Subcutaneous abdominal adipose tissue (tissue), 5 donors: ENCODE data around the gene NGF.

Experiments used
- H3K27ac ChIP-seq: one replicate; pipeline ENCODE4 v1.7.0; 2013; ENCODE audit warnings: low read depth, mild to moderate bottlenecking, inconsistent platforms, low read length, moderate library complexity
- H3K27me3 ChIP-seq, 5 donors: one replicate each; pipeline ENCODE4 v1.7.0; 2013; ENCODE audit warnings: low read length in 5 of 5, inconsistent platforms in 1 of 5; ENCODE audit not compliant: control insufficient read depth in 5 of 5, insufficient read depth in 4 of 5
- H3K36me3 ChIP-seq, 5 donors: one replicate each; pipeline ENCODE4 v1.7.0; 2013; ENCODE audit warnings: low read length in 5 of 5; ENCODE audit not compliant: control insufficient read depth in 5 of 5, insufficient read depth in 5 of 5
- H3K4me1 ChIP-seq, 5 donors: one replicate each; pipeline ENCODE4 v1.7.0; 2013; ENCODE audit warnings: low read length in 5 of 5, mild to moderate bottlenecking in 3 of 5, moderate library complexity in 1 of 5; ENCODE audit not compliant: control insufficient read depth in 5 of 5, insufficient read depth in 5 of 5
- H3K4me3 ChIP-seq, 5 donors: one replicate each; pipeline ENCODE4 v1.7.0; 2013; ENCODE audit warnings: low read length in 5 of 5, low read depth in 1 of 5
- H3K9ac ChIP-seq, 5 donors: one replicate each; pipeline ENCODE4 v1.7.0; 2013; ENCODE audit warnings: low read length in 5 of 5, mild to moderate bottlenecking in 4 of 5, moderate library complexity in 3 of 5
- H3K9me3 ChIP-seq, 5 donors: one replicate each; pipeline ENCODE4 v1.7.0; 2013; ENCODE audit warnings: low read length in 5 of 5; ENCODE audit not compliant: control insufficient read depth in 5 of 5
- donor health status: healthy.
- donor health status: healthy.
- donor health status: healthy.
- donor health status: healthy.
- donor health status: healthy.

The NGF gene

GRCh38 chr1:115251340-115251748, 86.7 kb downstream of the NGF start:
- no peaks in the 10 kb centered on the region for H3K36me3 ChIP-seq
- H3K4me1 ChIP-seq, result no peaks in the 10 kb centered on the region
- H3K4me3 ChIP-seq, result no peak overlapping the region
- H3K27ac ChIP-seq, result no peak overlapping the region
- H3K9me3 ChIP-seq, result peaks cover 0 to 9% (median 1%) of the 10 kb centered on the region in 5 donors
- H3K27me3 ChIP-seq, result no peaks in the 10 kb centered on the region
- H3K9ac ChIP-seq, result no peak overlapping the region

GRCh38 chr1:115246526-115246925, 91.5 kb downstream of the NGF start:
- Histone ChIP-seq H3K4me1 (no peaks in the 10 kb centered on the region), H3K36me3 (no peaks in the 10 kb centered on the region), H3K9me3 (peaks cover 0 to 13% (median 6%) of the 10 kb centered on the region in 5 donors), H3K27me3 (no peaks in the 10 kb centered on the region), H3K9ac (no peak overlapping the region), H3K27ac (no peak overlapping the region), H3K4me3 (no peak overlapping the region)

GRCh38 chr1:115245227-115245626, 92.8 kb downstream of the NGF start:
- H3K27me3 ChIP-seq, result no peaks in the 10 kb centered on the region
- H3K9ac ChIP-seq, result no peak overlapping the region
- no peaks in the 10 kb centered on the region for H3K36me3 ChIP-seq
- no peaks in the 10 kb centered on the region for H3K4me1 ChIP-seq
- no peak overlapping the region for H3K4me3 ChIP-seq
- H3K27ac ChIP-seq, result no peak overlapping the region
- peaks cover 0 to 13% (median 6%) of the 10 kb centered on the region in 5 donors for H3K9me3 ChIP-seq

- Histone ChIP-seq H3K27ac (no peak overlapping the region), H3K36me3 (no peaks in the 10 kb centered on the region), H3K9me3 (peaks cover 0 to 13% (median 6%) of the 10 kb centered on the region in 5 donors), H3K4me3 (no peak overlapping the region), H3K9ac (no peak overlapping the region), H3K4me1 (no peaks in the 10 kb centered on the region), H3K27me3 (no peaks in the 10 kb centered on the region)
These were observed 95.5 kb downstream of the NGF start for GRCh38 chr1:115242543-115242942.

- Histone ChIP-seq H3K27ac (no peak overlapping the region), H3K9me3 (peaks cover 0 to 12% (median 4%) of the 10 kb centered on the region in 5 donors), H3K36me3 (no peaks in the 10 kb centered on the region), H3K9ac (no peak overlapping the region), H3K4me1 (no peaks in the 10 kb centered on the region), H3K4me3 (no peak overlapping the region), H3K27me3 (no peaks in the 10 kb centered on the region)
These were observed 96.7 kb downstream of the NGF start for GRCh38 chr1:115241309-115241708.

- H3K27me3 ChIP-seq, result no peaks in the 10 kb centered on the region
- no peaks in the 10 kb centered on the region for H3K4me1 ChIP-seq
- H3K36me3 ChIP-seq, result no peaks in the 10 kb centered on the region
- H3K9ac ChIP-seq, result no peak overlapping the region
- H3K9me3 ChIP-seq, result peaks cover 0 to 6% (median 2%) of the 10 kb centered on the region in 5 donors
- no peak overlapping the region for H3K4me3 ChIP-seq
- no peak overlapping the region for H3K27ac ChIP-seq
These were observed 97.8 kb downstream of the NGF start for GRCh38 chr1:115240297-115240696.

GRCh38 chr1:115239426-115239825, 98.6 kb downstream of the NGF start:
- H3K4me1 ChIP-seq, result no peaks in the 10 kb centered on the region

GRCh38 chr1:115239148-115239422, 99.0 kb downstream of the NGF start:
- H3K4me1 ChIP-seq, result no peaks in the 10 kb centered on the region
- no peaks in the 10 kb centered on the region for H3K27me3 ChIP-seq
- no peak overlapping the region for H3K27ac ChIP-seq
- H3K4me3 ChIP-seq, result no peak overlapping the region
- peaks cover 0 to 2% (median 0%) of the 10 kb centered on the region in 5 donors for H3K9me3 ChIP-seq
- H3K9ac ChIP-seq, result no peak overlapping the region
- H3K36me3 ChIP-seq, result no peaks in the 10 kb centered on the region

More at GRCh38 chr1:115239426-115239825, 98.6 kb downstream of the NGF start:
- H3K9ac ChIP-seq, result no peak overlapping the region
- no peaks in the 10 kb centered on the region for H3K27me3 ChIP-seq
- H3K27ac ChIP-seq, result no peak overlapping the region
- H3K36me3 ChIP-seq, result no peaks in the 10 kb centered on the region
- no peak overlapping the region for H3K4me3 ChIP-seq
- H3K9me3 ChIP-seq, result peaks cover 0 to 2% (median 0%) of the 10 kb centered on the region in 5 donors

- H3K27me3 ChIP-seq, result no peaks in the 10 kb centered on the region
- H3K9ac ChIP-seq, result no peak overlapping the region
- H3K4me1 ChIP-seq, result no peaks in the 10 kb centered on the region
- H3K36me3 ChIP-seq, result no peaks in the 10 kb centered on the region
- peaks cover 0 to 2% (median 0%) of the 10 kb centered on the region in 5 donors for H3K9me3 ChIP-seq
- H3K27ac ChIP-seq, result no peak overlapping the region
- H3K4me3 ChIP-seq, result no peak overlapping the region
These were observed 99.5 kb downstream of the NGF start for GRCh38 chr1:115238336-115239147.

- H3K36me3 ChIP-seq, result no peaks in the 10 kb centered on the region
- no peak overlapping the region for H3K4me3 ChIP-seq
- H3K4me1 ChIP-seq, result no peaks in the 10 kb centered on the region
These were observed 100.5 kb downstream of the NGF start for GRCh38 chr1:115237507-115237906.

More at GRCh38 chr1:115237507-115237906, 100.5 kb downstream of the NGF start:
- no peak overlapping the region for H3K9ac ChIP-seq
- H3K27me3 ChIP-seq, result no peaks in the 10 kb centered on the region
- H3K27ac ChIP-seq, result no peak overlapping the region
- no peaks in the 10 kb centered on the region for H3K9me3 ChIP-seq
